ENCODE data around the gene CYP11A1.

GRCh38 chr15:74318376-74319137 is 48.9 kb downstream of the CYP11A1 start:
- TF ChIP-seq CTCF (IDR thresholded peaks at IDR 0.05 in 2 of 3, conservative IDR thresholded peaks at IDR 0.05 in 1 of 3; ENCODE audit: control insufficient read depth in 2 of 3, extremely low read depth in 1 of 3, insufficient read depth in 1 of 3, low read depth in 3 of 3, low read length in 3 of 3) (no peak), POLR2A (IDR thresholded peaks at IDR 0.05; ENCODE audit: low read depth, low read length) (no peak), BHLHE40 (IDR thresholded peaks at IDR 0.05; ENCODE audit: borderline replicate concordance in 1 of 2, low read depth in 2 of 2, low read length in 1 of 2) (no peak), ELK1 (IDR thresholded peaks at IDR 0.05; ENCODE audit: low read depth, low read length) (no peak), GATAD2B (conservative IDR thresholded peaks at IDR 0.05; ENCODE audit: low read depth) (no peak), MXI1 (IDR thresholded peaks at IDR 0.05; ENCODE audit: low read depth, low read length) (no peak), ZBTB4 (CRISPR knock-in tag; IDR thresholded peaks at IDR 0.05) (no peak), EZH2 (IDR thresholded peaks at IDR 0.05; ENCODE audit: borderline replicate concordance, control insufficient read depth, low read depth, low read length) (no peak), RFX5 (IDR thresholded peaks at IDR 0.05; ENCODE audit: low read depth, low read length) (no peak), BRCA1 (IDR thresholded peaks at IDR 0.05; ENCODE audit: low read depth, low read length) (no peak), SPI1 (IDR thresholded peaks at IDR 0.05; ENCODE audit: borderline replicate concordance, insufficient read depth, low read depth, low read length) (peak; percentile 73), RAD21 (IDR thresholded peaks at IDR 0.05; ENCODE audit: insufficient read depth, low read depth, low read length) (no peak), CREB1 (IDR thresholded peaks at IDR 0.05; ENCODE audit: low read depth) (no peak)
